Esophagus muscularis mucosa (tissue), 4 donors: ENCODE results near the gene ESCO1. TPM values are rescaled to one million over a fixed set of nuclear protein-coding genes. Genes with fewer than 3 reads are reported as not detected.

Source experiments
- DNase-seq: peaks from one replicate; pipeline ENCODE4 v3.0.0-alpha.2; 2017; ENCODE audit errors: extremely low spot score
- H3K27ac ChIP-seq, 4 donors: fragments of 200-600 bp; sonication (generic); replicated peaks in 1 of 4; 1 replicate in 3 of 4; 2 replicates in 1 of 4; pipeline ENCODE4 v1.5.1; 2016 to 2019; ENCODE audit warnings: mild to moderate bottlenecking in 1 of 4
- H3K27me3 ChIP-seq, 4 donors: fragments of 200-600 bp; sonication (generic); one replicate each; pipeline versions ENCODE4 v1.5.1 to v1.6.0; 2016 to 2019
- H3K36me3 ChIP-seq, 4 donors: fragments of 200-600 bp; sonication (generic); one replicate each; pipeline ENCODE4 v1.5.1; 2016 to 2019
- H3K4me1 ChIP-seq, 4 donors: fragments of 200-600 bp; sonication (generic); one replicate each; pipeline ENCODE4 v1.5.1; 2016 to 2019
- H3K4me3 ChIP-seq, 4 donors: fragments of 200-600 bp; sonication (generic); 1 replicate in 2 of 4; 2 replicates in 2 of 4; pipeline ENCODE4 v1.5.1; 2016 to 2019; ENCODE audit warnings: mild to moderate bottlenecking in 4 of 4, moderate library complexity in 1 of 4
- H3K9me3 ChIP-seq, 4 donors: fragments of 200-600 bp; sonication (generic); 1 replicate in 3 of 4; 2 replicates in 1 of 4; pipeline ENCODE4 v1.5.1; 2016 to 2019
- EP300 ChIP-seq: sonication (generic); formaldehyde crosslinking; IDR thresholded peaks from one replicate; pipeline ENCODE4 v1.6.1; 2017; ENCODE audit warnings: antibody characterized with exemption
- POLR2A ChIP-seq: fragments of 450-650 bp; IDR thresholded peaks from one replicate; pipeline ENCODE4 v1.6.1; 2017; ENCODE audit warnings: antibody characterized with exemption, moderate library complexity, mild to moderate bottlenecking, low read depth
- POLR2AphosphoS5 ChIP-seq, 2 donors: sonication (generic); formaldehyde crosslinking; IDR thresholded peaks; one replicate each; pipeline ENCODE4 v1.6.1; 2017; ENCODE audit warnings: antibody characterized with exemption in 2 of 2
- WGBS: methylation state at CpG from one replicate; pipeline ENCODE4 v1.1.5; 2018; 5-methylcytosine and 5-hydroxymethylcytosine counted together
- intact Hi-C: fragments of 100-400 bp; cut with DNase I; formaldehyde crosslinking; loops from one replicate; pipeline ENCODE4 v1.15.1; 2023
- total RNA-seq, 4 donors: library from RNA; depleted of rRNA; stranded (reverse); fragments of >200 nt; gene quantifications; one replicate each; pipeline versions ENCODE4 v1.1.0 to v1.2.1, GENCODE V29; 2016
- TF ChIP-seq, protein P1 (sequence below), 3 experiments: fragments of 200-600 bp in 2 of 3; fragments of 450-650 bp in 1 of 3; sonication (generic) in 2 of 3; IDR thresholded peaks; one replicate each; pipeline ENCODE4 v1.5.1; 2017 to 2019; ENCODE audit warnings: antibody characterized with exemption in 3 of 3, mild to moderate bottlenecking in 2 of 3, moderate library complexity in 1 of 3

The ESCO1 gene
- total RNA-seq, 4 donors from 2014 or later, result 12.6 to 19.5 (median 15.0) TPM

GRCh38 chr18:21534327-21534726, 66.2 kb downstream of the ESCO1 start:
- no peaks in the 10 kb centered on the region for H3K27me3 ChIP-seq
- H3K4me1 ChIP-seq, result peaks cover 0 to 9% (median 0%) of the 10 kb centered on the region in 4 donors
- TF ChIP-seq POLR2AphosphoS5 (IDR thresholded peaks at IDR 0.05) (no peak), POLR2A (no peak), EP300 (no peak)
- TF ChIP-seq, protein P1, sequence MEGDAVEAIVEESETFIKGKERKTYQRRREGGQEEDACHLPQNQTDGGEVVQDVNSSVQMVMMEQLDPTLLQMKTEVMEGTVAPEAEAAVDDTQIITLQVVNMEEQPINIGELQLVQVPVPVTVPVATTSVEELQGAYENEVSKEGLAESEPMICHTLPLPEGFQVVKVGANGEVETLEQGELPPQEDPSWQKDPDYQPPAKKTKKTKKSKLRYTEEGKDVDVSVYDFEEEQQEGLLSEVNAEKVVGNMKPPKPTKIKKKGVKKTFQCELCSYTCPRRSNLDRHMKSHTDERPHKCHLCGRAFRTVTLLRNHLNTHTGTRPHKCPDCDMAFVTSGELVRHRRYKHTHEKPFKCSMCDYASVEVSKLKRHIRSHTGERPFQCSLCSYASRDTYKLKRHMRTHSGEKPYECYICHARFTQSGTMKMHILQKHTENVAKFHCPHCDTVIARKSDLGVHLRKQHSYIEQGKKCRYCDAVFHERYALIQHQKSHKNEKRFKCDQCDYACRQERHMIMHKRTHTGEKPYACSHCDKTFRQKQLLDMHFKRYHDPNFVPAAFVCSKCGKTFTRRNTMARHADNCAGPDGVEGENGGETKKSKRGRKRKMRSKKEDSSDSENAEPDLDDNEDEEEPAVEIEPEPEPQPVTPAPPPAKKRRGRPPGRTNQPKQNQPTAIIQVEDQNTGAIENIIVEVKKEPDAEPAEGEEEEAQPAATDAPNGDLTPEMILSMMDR (IDR thresholded peaks at IDR 0.05), result no peak
- H3K36me3 ChIP-seq, result peaks cover 14 to 91% (median 58%) of the 10 kb centered on the region in 4 donors
- H3K9me3 ChIP-seq, result no peaks in the 10 kb centered on the region
- H3K4me3 ChIP-seq, result no peak overlapping the region
- 57% methylated on average over 1 of the region's 1 CpG for WGBS
- H3K27ac ChIP-seq, result no peak overlapping the region
- DNase-seq, result no peak
- intact Hi-C loops, result no loop called here

DNA sequence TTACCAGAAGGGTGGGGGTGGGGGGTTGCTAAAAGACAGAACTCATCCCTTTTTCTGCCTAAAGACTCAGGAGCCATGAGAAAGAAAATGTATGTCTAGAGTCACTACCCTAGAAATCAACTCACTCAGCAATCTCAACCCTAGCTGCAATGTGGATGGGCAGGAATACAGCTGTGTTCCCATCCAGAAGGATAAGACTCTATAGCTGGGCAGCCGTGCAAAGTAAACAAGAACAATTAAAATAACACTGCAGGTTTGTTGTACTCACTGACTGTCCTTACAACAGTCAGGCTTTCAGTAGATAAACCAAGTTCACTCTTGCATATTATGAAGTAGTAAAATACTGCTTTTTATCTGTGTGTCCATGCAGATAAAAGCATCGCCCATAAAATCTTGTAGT, 74.0 kb downstream of the ESCO1 start:
- H3K9me3 ChIP-seq, result no peaks in the 10 kb centered on the region
- H3K36me3 ChIP-seq, result peaks cover 4 to 60% (median 33%) of the 10 kb centered on the region in 4 donors
- H3K4me3 ChIP-seq, result no peak overlapping the region
- WGBS, result 73% methylated on average over 2 of the region's 2 CpGs
- no peaks in the 10 kb centered on the region for H3K27me3 ChIP-seq
- no peak overlapping the region for H3K27ac ChIP-seq
- DNase-seq, result no peak
- H3K4me1 ChIP-seq, result peaks cover 0 to 25% (median 13%) of the 10 kb centered on the region in 4 donors
- TF ChIP-seq POLR2AphosphoS5 (IDR thresholded peaks at IDR 0.05), result no peak
- TF ChIP-seq EP300, result no peak
- no peak for TF ChIP-seq POLR2A
- TF ChIP-seq, protein P1 (IDR thresholded peaks at IDR 0.05), result no peak
- intact Hi-C loops, result no loop called here

DNA sequence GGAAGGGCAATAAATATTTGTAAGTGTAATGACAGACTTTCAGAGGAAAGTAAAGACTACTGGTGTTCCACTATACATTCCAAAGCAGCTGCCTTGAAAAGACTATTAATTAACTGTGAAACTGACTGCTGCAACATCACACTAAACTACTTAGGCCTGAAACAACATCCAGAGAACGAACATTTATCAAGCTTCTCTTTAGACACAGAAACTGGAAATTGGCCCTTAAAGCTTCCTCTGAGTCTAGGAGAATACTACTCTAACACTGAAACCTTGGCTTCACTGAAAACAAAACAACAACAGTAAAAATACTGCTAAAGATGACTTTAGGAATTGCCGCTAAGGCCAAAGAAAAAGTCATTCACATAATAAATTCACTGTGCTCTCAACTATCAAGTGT, 74.6 kb downstream of the ESCO1 start:
- Histone ChIP-seq H3K36me3 (peaks cover 4 to 54% (median 30%) of the 10 kb centered on the region in 4 donors), H3K27me3 (no peaks in the 10 kb centered on the region), H3K4me3 (no peak overlapping the region), H3K9me3 (no peaks in the 10 kb centered on the region), H3K4me1 (peaks cover 0 to 25% (median 13%) of the 10 kb centered on the region in 4 donors), H3K27ac (peak overlapping the region in 1 of 4 donors; percentile 27)
- no peak for DNase-seq
- WGBS, result 51% methylated on average over 2 of the region's 2 CpGs
- TF ChIP-seq POLR2A (no peak), POLR2AphosphoS5 (IDR thresholded peaks at IDR 0.05) (no peak), EP300 (no peak)
- TF ChIP-seq, protein P1 (IDR thresholded peaks at IDR 0.05), result no peak
- intact Hi-C loops, result no loop called here

- WGBS, result 90% methylated on average over 6 of the region's 6 CpGs
- Histone ChIP-seq H3K4me1 (peaks cover 0 to 25% (median 13%) of the 10 kb centered on the region in 4 donors), H3K36me3 (peaks cover 0 to 36% (median 16%) of the 10 kb centered on the region in 4 donors), H3K4me3 (no peak overlapping the region), H3K27me3 (no peaks in the 10 kb centered on the region), H3K27ac (no peak overlapping the region), H3K9me3 (no peaks in the 10 kb centered on the region)
- no peak for DNase-seq
- intact Hi-C loops, result no loop called here
- TF ChIP-seq POLR2AphosphoS5 (IDR thresholded peaks at IDR 0.05), result no peak
- TF ChIP-seq, protein P1 (IDR thresholded peaks at IDR 0.05), result no peak
- TF ChIP-seq EP300, result no peak
- no peak for TF ChIP-seq POLR2A
Measured at GRCh38 chr18:21522530-21522929, 78.0 kb downstream of the ESCO1 start.

GRCh38 chr18:21513741-21514140, 86.8 kb downstream of the ESCO1 start:
- intact Hi-C loops, result no loop called here
- no peak for DNase-seq
- WGBS, result 100% methylated on average over 5 of the region's 5 CpGs
- Histone ChIP-seq H3K9me3 (no peaks in the 10 kb centered on the region), H3K27me3 (no peaks in the 10 kb centered on the region), H3K4me1 (no peaks in the 10 kb centered on the region), H3K27ac (no peak overlapping the region), H3K4me3 (no peak overlapping the region), H3K36me3 (peaks cover 8 to 52% (median 16%) of the 10 kb centered on the region in 4 donors)
- TF ChIP-seq EP300 (no peak), POLR2A (no peak), POLR2AphosphoS5 (IDR thresholded peaks at IDR 0.05) (no peak)
- TF ChIP-seq, protein P1 (IDR thresholded peaks at IDR 0.05), result no peak
